ENCODE measurements around the gene CHD6.

DNA sequence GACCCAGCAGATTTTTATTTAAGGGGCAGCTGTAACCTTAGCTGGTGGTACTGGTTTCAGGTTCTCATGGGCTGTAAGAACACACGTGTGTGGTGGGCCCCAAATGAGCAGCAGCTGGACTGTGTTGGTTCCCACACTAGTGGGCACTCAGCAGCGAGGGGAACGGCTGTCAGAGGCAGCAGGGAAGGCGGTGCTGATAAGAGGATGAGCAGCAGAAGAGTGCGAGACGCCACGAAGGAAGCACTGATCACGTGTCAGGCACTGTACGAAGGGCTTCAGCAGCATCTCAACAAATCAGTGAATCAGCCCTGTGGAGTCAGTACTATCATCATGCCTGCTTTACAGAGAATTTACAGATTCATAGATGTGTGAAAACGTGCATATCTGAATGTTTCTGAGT is 210.6 kb downstream of the CHD6 start:
- TF ChIP-seq ZFX (IDR thresholded peaks at IDR 0.05), result no peak
- TF ChIP-seq, protein P1, sequence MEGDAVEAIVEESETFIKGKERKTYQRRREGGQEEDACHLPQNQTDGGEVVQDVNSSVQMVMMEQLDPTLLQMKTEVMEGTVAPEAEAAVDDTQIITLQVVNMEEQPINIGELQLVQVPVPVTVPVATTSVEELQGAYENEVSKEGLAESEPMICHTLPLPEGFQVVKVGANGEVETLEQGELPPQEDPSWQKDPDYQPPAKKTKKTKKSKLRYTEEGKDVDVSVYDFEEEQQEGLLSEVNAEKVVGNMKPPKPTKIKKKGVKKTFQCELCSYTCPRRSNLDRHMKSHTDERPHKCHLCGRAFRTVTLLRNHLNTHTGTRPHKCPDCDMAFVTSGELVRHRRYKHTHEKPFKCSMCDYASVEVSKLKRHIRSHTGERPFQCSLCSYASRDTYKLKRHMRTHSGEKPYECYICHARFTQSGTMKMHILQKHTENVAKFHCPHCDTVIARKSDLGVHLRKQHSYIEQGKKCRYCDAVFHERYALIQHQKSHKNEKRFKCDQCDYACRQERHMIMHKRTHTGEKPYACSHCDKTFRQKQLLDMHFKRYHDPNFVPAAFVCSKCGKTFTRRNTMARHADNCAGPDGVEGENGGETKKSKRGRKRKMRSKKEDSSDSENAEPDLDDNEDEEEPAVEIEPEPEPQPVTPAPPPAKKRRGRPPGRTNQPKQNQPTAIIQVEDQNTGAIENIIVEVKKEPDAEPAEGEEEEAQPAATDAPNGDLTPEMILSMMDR (conservative IDR thresholded peaks at IDR 0.05), result no peak

Measured in C4-2B (cell line).